GM12875 (cell line): Measurements from ENCODE around the gene PATZ1.
"Not testable (repeated sequence)": the region's sequence is repeated elsewhere in the genome, so short reads cannot be mapped to it uniquely, and the experiment has no call there.

ENCODE experiments used
- H3K4me3 ChIP-seq: one replicate; pipeline ENCODE4 v1.5.1; 2011; ENCODE audit warnings: low read depth, low read length, control low read depth
- CTCF ChIP-seq: IDR thresholded peaks from 2 replicates; pipeline ENCODE4 v1.5.1; 2011; ENCODE audit warnings: low read depth, mild to moderate bottlenecking, control low read depth, inconsistent platforms, low read length, moderate library complexity, borderline replicate concordance; ENCODE audit not compliant: insufficient read depth

The PATZ1 gene

GRCh38 chr22:31363885-31364465 is 17.8 kb upstream of the PATZ1 start:
- H3K4me3 ChIP-seq: no peak overlapping the region
- TF ChIP-seq CTCF: no peak

- no peak for TF ChIP-seq CTCF
Measured at GRCh38 chr22:31361743-31362142, 15.6 kb upstream of the PATZ1 start.

GRCh38 chr22:31360029-31360428 is 13.9 kb upstream of the PATZ1 start:
- H3K4me3 ChIP-seq: no peak overlapping the region
- no peak for TF ChIP-seq CTCF

More at GRCh38 chr22:31361743-31362142, 15.6 kb upstream of the PATZ1 start:
- no peak overlapping the region for H3K4me3 ChIP-seq

- H3K4me3 ChIP-seq: no peak overlapping the region
- no peak for TF ChIP-seq CTCF
Measured at GRCh38 chr22:31354515-31354914, 8.4 kb upstream of the PATZ1 start.

- no peak overlapping the region for H3K4me3 ChIP-seq
- TF ChIP-seq CTCF: no peak
Measured at GRCh38 chr22:31350410-31350863, 4.3 kb upstream of the PATZ1 start.

- TF ChIP-seq CTCF: no peak
- no peak overlapping the region for H3K4me3 ChIP-seq
Measured at GRCh38 chr22:31349960-31350359, 3.8 kb upstream of the PATZ1 start.

- no peak for TF ChIP-seq CTCF
- H3K4me3 ChIP-seq: no peak overlapping the region
Measured at GRCh38 chr22:31348766-31349165, 2.6 kb upstream of the PATZ1 start.

- not testable (repeated sequence) for H3K4me3 ChIP-seq
Measured at GRCh38 chr22:31348009-31348337, 1.8 kb upstream of the PATZ1 start.
